ENCODE results near the gene GLIS2.

GLIS2 gene

GRCh38 chr16:4283939-4284338, 31.9 kb upstream of the GLIS2 start:
- no peak for DNase-seq (ENCODE audit: low spot score)
- no peak for TF ChIP-seq CTCF (IDR thresholded peaks at IDR 0.05; ENCODE audit: borderline replicate concordance, control extremely low read depth, extremely low read depth, insufficient read depth, missing control alignments)
- in situ Hi-C loops (cut with MboI; ENCODE audit: low sequenced_read_pairs, unreplicated experiment), result no loop called here

GRCh38 chr16:4285167-4285566, 30.7 kb upstream of the GLIS2 start:
- in situ Hi-C loops (cut with MboI; ENCODE audit: low sequenced_read_pairs, unreplicated experiment), result no loop called here
- no peak for DNase-seq (ENCODE audit: low spot score)
- TF ChIP-seq CTCF (IDR thresholded peaks at IDR 0.05; ENCODE audit: borderline replicate concordance, control extremely low read depth, extremely low read depth, insufficient read depth, missing control alignments), result no peak

- peak; percentile 94 for DNase-seq (ENCODE audit: low spot score)
- in situ Hi-C loops (cut with MboI; ENCODE audit: low sequenced_read_pairs, unreplicated experiment), result no loop called here
- TF ChIP-seq CTCF (IDR thresholded peaks at IDR 0.05; ENCODE audit: borderline replicate concordance, control extremely low read depth, extremely low read depth, insufficient read depth, missing control alignments), result peak; percentile 99
Measured at GRCh38 chr16:4288148-4288921, 27.5 kb upstream of the GLIS2 start.

- TF ChIP-seq CTCF (IDR thresholded peaks at IDR 0.05; ENCODE audit: borderline replicate concordance, control extremely low read depth, extremely low read depth, insufficient read depth, missing control alignments), result no peak
- in situ Hi-C loops (cut with MboI; ENCODE audit: low sequenced_read_pairs, unreplicated experiment), result no loop called here
- peak; percentile 12 for DNase-seq (ENCODE audit: low spot score)
Measured at GRCh38 chr16:4290236-4290830, 25.5 kb upstream of the GLIS2 start.

- in situ Hi-C loops (cut with MboI; ENCODE audit: low sequenced_read_pairs, unreplicated experiment), result no loop called here
- DNase-seq (ENCODE audit: low spot score), result no peak
- no peak for TF ChIP-seq CTCF (IDR thresholded peaks at IDR 0.05; ENCODE audit: borderline replicate concordance, control extremely low read depth, extremely low read depth, insufficient read depth, missing control alignments)
Measured at GRCh38 chr16:4291699-4292098, 24.2 kb upstream of the GLIS2 start.

GRCh38 chr16:4293181-4293716, 22.6 kb upstream of the GLIS2 start:
- TF ChIP-seq CTCF (IDR thresholded peaks at IDR 0.05; ENCODE audit: borderline replicate concordance, control extremely low read depth, extremely low read depth, insufficient read depth, missing control alignments), result no peak
- in situ Hi-C loops (cut with MboI; ENCODE audit: low sequenced_read_pairs, unreplicated experiment), result no loop called here
- DNase-seq (ENCODE audit: low spot score), result peak; percentile 19

Measured in GM13976 (cell line).